ENCODE measurements around the gene SCCPDH.

SCCPDH gene

DNA sequence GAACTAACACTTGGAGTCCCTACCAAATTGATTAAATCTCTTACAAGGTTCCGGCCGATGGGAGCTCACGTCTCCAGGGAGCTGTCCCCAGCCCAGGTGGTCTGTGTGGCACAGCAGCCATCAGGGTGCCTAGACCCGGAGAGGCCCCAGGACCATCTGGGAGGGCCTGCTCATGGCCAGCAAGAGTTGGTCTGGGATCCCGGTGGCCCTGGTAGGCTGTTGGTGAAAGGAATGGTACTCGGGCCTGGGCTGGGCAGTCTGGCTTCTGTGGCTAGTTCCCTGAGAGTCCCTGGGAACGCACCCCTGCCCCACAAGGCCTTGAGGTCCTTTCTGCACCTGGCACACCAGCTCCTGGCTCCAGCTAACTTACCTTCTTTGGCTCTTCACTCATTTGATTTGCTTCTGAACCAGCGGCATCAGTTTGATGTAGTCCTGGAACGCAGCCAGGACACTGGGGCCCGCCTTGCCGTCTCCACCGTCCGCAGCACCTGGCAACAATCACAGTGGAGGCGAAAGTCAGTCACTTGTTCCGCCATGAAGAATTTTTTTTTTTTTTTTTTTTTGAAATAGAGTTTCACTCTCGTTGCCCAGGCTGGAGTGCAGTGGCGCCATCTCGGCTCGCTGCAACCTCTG lies 62.5 kb downstream of the SCCPDH start:
- FAIRE-seq = no peak

- no peak for FAIRE-seq
Measured at GRCh38 chr1:246787781-246788513, 63.7 kb downstream of the SCCPDH start.

DNA sequence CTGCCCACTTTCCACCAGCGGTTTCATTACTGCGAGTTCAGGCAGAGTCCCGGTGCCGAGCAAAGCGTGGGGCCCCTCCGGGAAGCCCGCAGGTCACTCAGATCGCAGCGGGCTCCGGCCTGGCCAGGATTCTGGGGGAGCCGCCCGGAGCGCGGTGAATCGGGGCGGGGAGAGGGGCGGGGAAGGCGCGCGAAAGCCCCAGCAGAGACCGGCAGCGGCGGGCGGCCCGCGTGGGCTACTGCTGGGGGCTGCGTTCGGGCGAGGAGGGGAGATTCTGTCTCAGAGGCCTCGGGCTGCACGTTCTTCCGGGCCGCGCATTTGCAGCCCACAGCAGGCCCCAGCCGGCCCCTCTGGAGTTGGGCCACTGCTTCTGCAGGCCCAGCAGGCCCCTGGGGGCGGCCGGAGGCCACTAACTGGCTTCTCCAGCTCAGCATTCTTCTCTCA lies 64.7 kb downstream of the SCCPDH start:
- FAIRE-seq = no peak

DNA sequence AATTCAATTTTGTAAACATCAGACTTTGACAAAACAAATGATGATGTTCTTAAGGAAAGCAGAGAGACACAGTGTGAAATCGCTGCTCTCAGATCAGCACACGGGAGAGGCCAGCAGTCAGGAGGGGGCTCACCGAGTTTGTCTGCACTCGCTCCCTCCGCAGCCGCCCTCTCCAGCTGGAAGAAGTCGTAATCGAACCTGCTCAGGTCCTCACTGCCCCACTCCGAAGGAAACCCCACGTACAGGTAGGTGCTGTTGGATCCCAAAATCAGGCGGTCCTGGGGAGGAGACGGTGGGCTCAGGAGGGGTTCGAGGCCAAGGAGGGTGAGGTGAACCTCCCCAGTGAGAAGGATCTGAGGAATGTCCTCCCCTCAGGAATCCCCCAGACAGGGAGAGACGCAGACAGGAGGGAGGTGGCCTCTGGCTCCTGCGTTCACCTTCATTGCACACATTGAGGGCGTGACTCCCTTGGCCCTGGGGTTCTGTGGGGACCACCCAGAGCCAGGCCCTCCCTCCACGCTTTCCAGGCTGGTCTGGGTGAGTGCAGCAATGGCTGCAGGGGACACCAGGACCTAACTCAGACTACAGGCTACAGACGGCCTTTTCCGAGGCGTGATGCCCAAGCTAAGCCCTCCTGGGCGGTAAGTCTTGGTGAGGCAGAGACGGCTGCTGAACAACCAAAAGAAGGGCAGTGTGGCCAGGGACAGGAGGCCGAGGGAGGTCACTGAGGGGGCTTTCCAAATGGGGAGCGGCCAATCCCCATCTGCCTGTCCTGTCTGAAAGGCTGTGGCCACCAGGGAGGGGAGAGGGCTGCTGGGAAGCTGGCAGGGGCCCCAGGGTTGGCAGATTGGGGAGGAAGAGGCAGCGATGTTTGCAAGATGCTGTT lies 65.5 kb downstream of the SCCPDH start:
- no peak for FAIRE-seq

- no peak for FAIRE-seq
Measured at GRCh38 chr1:246790364-246790763, 66.2 kb downstream of the SCCPDH start.

GRCh38 chr1:246790833-246791232 lies 66.6 kb downstream of the SCCPDH start:
- no peak for FAIRE-seq

- no peak for FAIRE-seq
Measured at GRCh38 chr1:246791303-246791918, 67.2 kb downstream of the SCCPDH start.

GRCh38 chr1:246792603-246793002 lies 68.4 kb downstream of the SCCPDH start:
- FAIRE-seq = no peak

DNA sequence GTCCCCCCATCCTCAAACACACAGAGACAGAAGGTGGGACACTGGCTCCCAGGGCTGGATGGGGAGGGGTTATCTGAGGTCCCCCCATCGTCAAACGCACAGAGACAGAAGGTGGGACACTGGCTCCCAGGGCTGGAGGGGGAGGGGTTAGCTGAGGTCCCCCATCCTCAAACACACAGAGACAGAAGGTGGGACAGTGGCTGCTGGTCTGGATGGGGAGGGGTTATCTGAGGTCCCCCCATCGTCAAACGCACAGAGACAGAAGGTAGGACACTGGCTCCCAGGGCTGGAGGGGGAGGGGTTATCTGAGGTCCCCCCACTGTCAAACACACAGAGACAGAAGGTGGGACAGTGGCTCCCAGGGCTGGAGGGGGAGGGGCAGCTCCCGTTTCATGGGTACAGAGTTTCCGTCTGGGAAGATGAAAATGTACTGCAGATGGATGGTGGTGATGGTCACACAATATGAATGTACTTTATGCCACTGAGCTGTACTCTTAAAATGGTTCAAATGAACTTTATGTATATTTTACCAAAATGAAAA lies 69.2 kb downstream of the SCCPDH start:
- FAIRE-seq = no peak

- no peak for FAIRE-seq
Measured at GRCh38 chr1:246794048-246794827, 70.0 kb downstream of the SCCPDH start.

- FAIRE-seq = no peak
Measured at GRCh38 chr1:246794828-246795671, 70.8 kb downstream of the SCCPDH start.

- no peak for FAIRE-seq
Measured at GRCh38 chr1:246795906-246796694, 71.9 kb downstream of the SCCPDH start.

DNA sequence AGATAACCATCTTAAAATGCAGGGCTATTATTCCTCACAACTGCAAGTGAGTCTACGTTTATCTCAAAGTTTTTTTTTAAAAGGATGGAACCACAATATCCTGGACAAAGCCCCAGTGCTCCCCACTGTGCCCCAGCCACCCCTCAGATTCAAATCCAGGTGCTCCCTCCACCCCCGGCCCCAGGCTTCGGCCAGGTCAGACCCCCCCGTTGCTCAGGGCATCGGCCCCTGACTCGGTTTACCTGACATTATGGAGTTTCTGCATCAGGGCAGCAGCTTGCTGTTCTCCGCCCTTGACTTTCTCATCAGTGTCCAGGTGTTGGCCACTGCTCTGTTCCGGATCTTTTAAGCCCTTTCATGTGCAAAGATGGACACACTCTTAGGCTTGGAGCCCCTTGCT lies 72.9 kb downstream of the SCCPDH start:
- FAIRE-seq = no peak

- FAIRE-seq = no peak
Measured at GRCh38 chr1:246797597-246797996, 73.4 kb downstream of the SCCPDH start.

- FAIRE-seq = no peak
Measured at GRCh38 chr1:246798107-246798506, 73.9 kb downstream of the SCCPDH start.

DNA sequence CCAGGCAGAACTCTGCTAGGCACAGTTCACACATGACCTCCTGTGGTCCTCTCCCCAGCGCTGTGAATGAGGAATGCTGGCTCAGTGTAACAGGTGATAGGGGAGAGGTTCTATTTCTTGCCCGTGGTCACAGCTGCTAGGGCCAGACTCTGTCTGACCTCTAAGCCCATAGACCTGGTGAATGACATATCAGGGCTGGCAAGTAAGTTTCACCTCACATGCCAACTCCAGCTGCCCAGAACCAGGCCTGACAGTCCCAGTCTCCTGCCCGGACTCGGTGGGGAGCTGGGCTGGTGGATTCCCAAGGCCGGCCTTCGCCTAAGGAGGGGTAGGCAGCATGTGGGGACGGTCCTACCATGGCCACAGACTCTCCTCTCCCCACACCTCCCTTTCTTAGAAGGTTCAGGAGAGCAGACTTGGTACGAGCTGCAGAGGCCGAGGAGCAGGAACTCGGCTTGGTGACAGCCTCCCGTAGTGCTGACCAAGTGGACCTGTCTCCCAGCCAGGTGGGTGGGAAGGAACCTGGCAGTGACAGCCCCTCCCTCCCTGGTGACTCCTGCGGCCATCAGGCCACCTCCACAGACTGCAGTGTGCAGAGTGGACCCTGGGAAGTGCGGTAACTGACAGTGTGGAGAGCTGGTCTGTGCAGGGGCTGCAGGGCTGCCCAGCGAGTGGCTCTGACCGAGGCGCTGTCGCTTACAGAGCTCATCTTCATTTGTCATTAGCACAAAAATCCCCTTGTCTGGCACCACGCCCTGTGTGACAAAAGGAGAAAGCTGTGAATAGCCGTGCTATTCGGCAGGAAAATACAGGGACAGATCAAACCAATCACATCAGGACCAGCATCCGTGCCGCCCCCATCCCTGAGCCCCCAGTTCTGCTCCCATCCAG lies 74.6 kb downstream of the SCCPDH start:
- FAIRE-seq = no peak

DNA sequence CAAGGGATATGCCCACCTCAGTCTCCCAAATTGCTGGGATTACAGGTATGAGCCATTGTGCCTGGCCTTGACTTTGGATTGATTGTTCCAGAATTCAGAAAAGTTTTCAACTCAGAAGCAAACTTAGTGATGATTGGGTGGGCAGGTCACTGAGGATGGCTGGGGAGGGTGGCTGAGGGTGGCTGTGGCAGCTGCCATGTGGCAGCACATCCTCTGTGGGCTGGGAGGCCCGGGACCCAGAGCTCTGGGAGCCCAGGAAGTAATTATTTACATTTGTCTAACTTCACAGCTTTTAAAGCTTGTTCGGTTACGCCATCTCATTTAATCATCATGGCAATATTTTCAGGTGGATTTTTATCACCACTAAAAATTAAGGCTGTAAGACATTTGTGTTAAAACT lies 76.1 kb downstream of the SCCPDH start:
- no peak for FAIRE-seq

DNA sequence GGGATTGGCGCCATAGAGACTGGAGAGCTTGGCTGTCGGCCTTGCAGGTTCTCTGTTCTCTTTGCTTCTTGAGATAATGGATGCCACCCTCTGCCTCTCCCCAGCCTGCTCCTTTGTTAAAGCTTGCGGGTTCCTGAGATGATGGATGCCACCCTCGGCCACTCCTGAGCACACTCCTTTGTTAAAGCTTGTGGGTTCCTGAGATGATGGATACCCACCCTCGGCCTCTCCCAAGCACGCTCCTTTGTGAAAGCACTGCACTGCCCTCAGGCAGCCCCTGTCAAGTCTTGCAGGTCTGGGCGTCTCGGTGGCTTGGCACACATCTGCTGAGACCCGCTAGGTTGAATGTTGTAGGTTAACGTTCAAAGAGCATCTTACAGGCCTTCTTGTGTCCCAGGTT lies 76.5 kb downstream of the SCCPDH start:
- FAIRE-seq = no peak

Data from TTC549 (cell line).